Progenitor cell of endocrine pancreas (in vitro differentiated cells): ENCODE measurements around the gene CEBPG. TPM values are rescaled to one million over a fixed set of nuclear protein-coding genes. Genes with fewer than 3 reads are reported as not detected.

Experiments
- DNase-seq: peaks from one replicate; pipeline ENCODE4 v3.0.0; 2021; ENCODE audit warnings: low spot score; ENCODE audit not compliant: unreplicated experiment
- H3K27ac Mint-ChIP-seq: 2 replicates; pipeline ENCODE4 v1.8.0; 2021; ENCODE audit warnings: mild to moderate bottlenecking, moderate library complexity, mixed read lengths
- H3K27me3 Mint-ChIP-seq: 2 replicates; pipeline ENCODE4 v1.8.0; 2021; ENCODE audit warnings: mixed read lengths
- H3K36me3 Mint-ChIP-seq: 2 replicates; pipeline ENCODE4 v1.8.0; 2022; ENCODE audit warnings: mixed read lengths; ENCODE audit not compliant: insufficient read depth
- H3K4me1 Mint-ChIP-seq: 2 replicates; pipeline ENCODE4 v1.8.0; 2021; ENCODE audit warnings: low read depth, mixed read lengths
- H3K4me3 Mint-ChIP-seq: 2 replicates; pipeline ENCODE4 v1.8.0; 2021; ENCODE audit warnings: low read depth, mild to moderate bottlenecking, moderate library complexity, mixed read lengths
- H3K9me3 Mint-ChIP-seq: 2 replicates; pipeline ENCODE4 v1.8.0; 2021; ENCODE audit warnings: low read depth, mixed read lengths
- total RNA-seq: library from RNA; stranded (reverse); gene quantifications from 2 replicates; pipeline ENCODE4 v1.2.1, GENCODE V29; 2021
- TF ChIP-seq, protein P1 (sequence below): fragments of 200-600 bp; sonication (generic); IDR thresholded peaks from one replicate; pipeline ENCODE4 v1.5.0; 2021; ENCODE audit warnings: antibody characterized with exemption, mild to moderate bottlenecking; ENCODE audit not compliant: unreplicated experiment

CEBPG gene
- total RNA-seq, 1 donor from 2014 or later, result 33.6 TPM

DNA sequence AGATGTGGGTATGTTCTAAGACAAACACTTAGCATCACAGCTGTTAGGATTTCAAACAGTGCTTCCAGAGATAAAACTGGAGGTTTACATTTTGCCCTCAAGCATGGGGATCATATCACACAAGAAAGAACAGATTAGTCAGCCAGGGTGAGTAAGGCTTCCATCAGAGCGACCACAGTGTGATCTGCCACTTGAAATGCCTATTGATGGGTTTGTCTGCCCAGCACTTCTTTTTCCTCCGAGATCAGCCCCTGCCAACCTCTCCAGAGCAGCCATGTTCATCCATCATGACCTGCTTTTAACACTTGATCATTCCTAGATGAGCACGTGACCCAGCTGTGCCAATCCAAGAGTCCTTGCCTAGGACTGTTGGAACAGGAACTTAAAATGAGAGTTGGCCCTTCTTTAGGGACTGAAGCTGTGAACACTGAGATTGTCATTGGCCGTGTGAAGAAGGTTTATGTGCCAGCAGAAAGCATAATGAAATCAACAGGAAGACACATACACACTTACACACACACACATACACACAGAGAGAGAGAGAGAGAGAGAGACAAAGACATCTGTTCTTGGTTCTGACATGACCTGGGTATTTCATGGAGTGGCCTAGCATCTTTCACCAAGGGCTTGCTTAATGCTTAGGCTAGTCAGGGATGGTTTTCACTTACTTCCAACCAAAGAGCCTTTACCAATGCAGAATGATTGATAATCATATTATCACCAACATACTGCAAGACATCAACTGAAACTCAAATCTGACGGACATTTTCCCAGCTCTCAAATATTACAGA is 5.2 kb upstream of the CEBPG start:
- H3K27me3 Mint-ChIP-seq, result peaks cover 9% of the 10 kb centered on the region
- H3K36me3 Mint-ChIP-seq, result no peaks in the 10 kb centered on the region
- no peak overlapping the region for H3K4me3 Mint-ChIP-seq
- no peak overlapping the region for H3K27ac Mint-ChIP-seq
- H3K9me3 Mint-ChIP-seq, result no peaks in the 10 kb centered on the region
- H3K4me1 Mint-ChIP-seq, result peaks cover 6% of the 10 kb centered on the region
- DNase-seq, result no peak
- TF ChIP-seq, protein P1, sequence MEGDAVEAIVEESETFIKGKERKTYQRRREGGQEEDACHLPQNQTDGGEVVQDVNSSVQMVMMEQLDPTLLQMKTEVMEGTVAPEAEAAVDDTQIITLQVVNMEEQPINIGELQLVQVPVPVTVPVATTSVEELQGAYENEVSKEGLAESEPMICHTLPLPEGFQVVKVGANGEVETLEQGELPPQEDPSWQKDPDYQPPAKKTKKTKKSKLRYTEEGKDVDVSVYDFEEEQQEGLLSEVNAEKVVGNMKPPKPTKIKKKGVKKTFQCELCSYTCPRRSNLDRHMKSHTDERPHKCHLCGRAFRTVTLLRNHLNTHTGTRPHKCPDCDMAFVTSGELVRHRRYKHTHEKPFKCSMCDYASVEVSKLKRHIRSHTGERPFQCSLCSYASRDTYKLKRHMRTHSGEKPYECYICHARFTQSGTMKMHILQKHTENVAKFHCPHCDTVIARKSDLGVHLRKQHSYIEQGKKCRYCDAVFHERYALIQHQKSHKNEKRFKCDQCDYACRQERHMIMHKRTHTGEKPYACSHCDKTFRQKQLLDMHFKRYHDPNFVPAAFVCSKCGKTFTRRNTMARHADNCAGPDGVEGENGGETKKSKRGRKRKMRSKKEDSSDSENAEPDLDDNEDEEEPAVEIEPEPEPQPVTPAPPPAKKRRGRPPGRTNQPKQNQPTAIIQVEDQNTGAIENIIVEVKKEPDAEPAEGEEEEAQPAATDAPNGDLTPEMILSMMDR, result no peak

DNA sequence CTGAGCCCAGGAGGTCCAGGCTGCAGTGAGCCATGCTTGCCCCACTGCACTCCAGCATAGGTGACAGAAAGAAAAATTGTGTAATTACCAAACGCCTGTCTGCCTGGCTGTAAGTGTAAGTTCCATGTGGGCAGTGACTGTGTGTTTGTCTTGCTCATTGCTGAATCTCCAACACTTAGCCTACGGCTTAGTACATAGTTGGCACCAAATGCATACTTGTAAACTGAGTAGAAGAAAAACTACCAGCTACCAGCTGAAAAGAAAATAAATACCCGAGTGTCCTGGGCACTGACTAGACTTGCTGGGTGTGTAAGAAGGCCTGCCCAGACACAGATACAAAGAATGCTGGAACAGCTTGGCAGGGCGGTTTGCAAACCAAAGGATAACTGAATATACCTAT is 2.7 kb upstream of the CEBPG start:
- no peaks in the 10 kb centered on the region for H3K27me3 Mint-ChIP-seq
- H3K9me3 Mint-ChIP-seq, result no peaks in the 10 kb centered on the region
- H3K4me1 Mint-ChIP-seq, result peaks cover 23% of the 10 kb centered on the region
- TF ChIP-seq, protein P1, result no peak
- no peak for DNase-seq
- H3K4me3 Mint-ChIP-seq, result no peak overlapping the region
- H3K36me3 Mint-ChIP-seq, result peaks cover 3% of the 10 kb centered on the region
- no peak overlapping the region for H3K27ac Mint-ChIP-seq

DNA sequence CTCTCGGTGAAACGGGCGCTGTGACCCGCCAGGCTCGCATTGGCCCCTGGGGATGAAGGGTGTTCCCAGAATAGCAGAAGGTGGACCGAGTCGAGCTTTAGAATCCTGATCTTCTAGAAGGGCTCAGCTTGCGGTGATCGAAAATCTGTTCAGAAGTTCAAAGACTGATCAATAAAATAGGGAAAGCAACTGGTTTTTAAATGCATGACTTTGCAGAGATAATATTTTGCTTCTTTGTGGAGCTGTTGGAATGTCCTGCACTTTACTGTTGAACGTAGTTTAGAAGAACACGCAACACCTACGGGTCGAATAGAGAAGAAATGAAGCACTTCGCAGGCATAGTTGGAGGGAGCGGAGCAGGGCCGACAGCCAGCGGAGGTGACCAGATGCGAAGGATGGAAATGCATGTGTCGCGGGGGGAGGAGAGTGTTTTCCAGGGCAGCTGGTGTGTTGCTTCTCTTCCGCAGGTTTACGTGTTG is 766 bp downstream of the CEBPG start:
- Mint-ChIP-seq H3K36me3 (peaks cover 9% of the 10 kb centered on the region), H3K9me3 (no peaks in the 10 kb centered on the region)
- DNase-seq, result no peak

GRCh38 chr19:33375156-33375836 is 1.8 kb downstream of the CEBPG start:
- no peak for DNase-seq
- peaks cover 30% of the 10 kb centered on the region for H3K4me1 Mint-ChIP-seq
- peaks cover 11% of the 10 kb centered on the region for H3K36me3 Mint-ChIP-seq
- no peaks in the 10 kb centered on the region for H3K9me3 Mint-ChIP-seq
- peak overlapping the region; percentile 83 for H3K4me3 Mint-ChIP-seq
- no peak overlapping the region for H3K27ac Mint-ChIP-seq
- no peaks in the 10 kb centered on the region for H3K27me3 Mint-ChIP-seq
- TF ChIP-seq, protein P1, result no peak

More for the DNA sequence above, 766 bp downstream of the CEBPG start:
- Mint-ChIP-seq H3K4me1 (peaks cover 30% of the 10 kb centered on the region), H3K27ac (peak overlapping the region; percentile 93), H3K4me3 (peak overlapping the region; percentile 83), H3K27me3 (no peaks in the 10 kb centered on the region)
- TF ChIP-seq, protein P1, result peak; percentile 48

GRCh38 chr19:33375837-33376159 is 2.3 kb downstream of the CEBPG start:
- no peak overlapping the region for H3K27ac Mint-ChIP-seq
- H3K27me3 Mint-ChIP-seq, result no peaks in the 10 kb centered on the region
- TF ChIP-seq, protein P1, result no peak
- peak overlapping the region; percentile 14 for H3K4me3 Mint-ChIP-seq
- no peak for DNase-seq
- peaks cover 11% of the 10 kb centered on the region for H3K36me3 Mint-ChIP-seq
- H3K4me1 Mint-ChIP-seq, result peaks cover 30% of the 10 kb centered on the region
- no peaks in the 10 kb centered on the region for H3K9me3 Mint-ChIP-seq
